Activated effector memory CD4-positive, alpha-beta T cell treated with Interleukin-2 at 50 U/mL for 16 hours (primary cell): ENCODE results near the gene PTHLH.

Experiments used
- DNase-seq: peaks from one replicate; pipeline ENCODE4 v3.0.0-alpha.2; 2020

The PTHLH gene

GRCh38 chr12:27972721-27973120 lies at the start of gene PTHLH:
PTHLH (minus strand) TSS chr12:27972733; CDS start chr12:27969494, 3,239 bp downstream.
- no peak for DNase-seq

- DNase-seq: no peak
Measured at GRCh38 chr12:28021704-28022103, 49.2 kb upstream of the PTHLH start.

- no peak for DNase-seq
Measured at GRCh38 chr12:28017873-28018255, 45.3 kb upstream of the PTHLH start.

GRCh38 chr12:28017126-28017872 lies 44.8 kb upstream of the PTHLH start:
- DNase-seq: no peak

GRCh38 chr12:28015165-28015564 lies 42.6 kb upstream of the PTHLH start:
- no peak for DNase-seq

- no peak for DNase-seq
Measured at GRCh38 chr12:28014196-28014595, 41.7 kb upstream of the PTHLH start.

GRCh38 chr12:28012333-28012918 lies 39.9 kb upstream of the PTHLH start:
- no peak for DNase-seq

- no peak for DNase-seq
Measured at GRCh38 chr12:28010036-28010435, 37.5 kb upstream of the PTHLH start.

GRCh38 chr12:27999970-28000369 lies 27.4 kb upstream of the PTHLH start:
- no peak for DNase-seq

- DNase-seq: no peak
Measured at GRCh38 chr12:27999521-27999920, 27.0 kb upstream of the PTHLH start.

- DNase-seq: no peak
Measured at GRCh38 chr12:27998658-27999057, 26.1 kb upstream of the PTHLH start.

- DNase-seq: no peak
Measured at GRCh38 chr12:27998170-27998569, 25.6 kb upstream of the PTHLH start.

GRCh38 chr12:27996761-27997160 lies 24.2 kb upstream of the PTHLH start:
- DNase-seq: no peak

GRCh38 chr12:27995406-27995805 lies 22.9 kb upstream of the PTHLH start:
- DNase-seq: no peak

GRCh38 chr12:27988594-27989233 lies 16.2 kb upstream of the PTHLH start:
- DNase-seq: no peak

- no peak for DNase-seq
Measured at GRCh38 chr12:27987331-27987730, 14.8 kb upstream of the PTHLH start.

GRCh38 chr12:27984275-27984674 lies 11.7 kb upstream of the PTHLH start:
- no peak for DNase-seq

GRCh38 chr12:27982951-27983350 lies 10.4 kb upstream of the PTHLH start:
- DNase-seq: no peak

- DNase-seq: no peak
Measured at GRCh38 chr12:27982385-27982784, 9.9 kb upstream of the PTHLH start.

GRCh38 chr12:27981874-27982273 lies 9.3 kb upstream of the PTHLH start:
- DNase-seq: no peak

- no peak for DNase-seq
Measured at GRCh38 chr12:27979145-27979544, 6.6 kb upstream of the PTHLH start.

GRCh38 chr12:27975222-27976136 lies 2.9 kb upstream of the PTHLH start:
- DNase-seq: no peak

- no peak for DNase-seq
Measured at GRCh38 chr12:27974735-27975221, 2.2 kb upstream of the PTHLH start.
